ENCODE results near the gene CADPS.

The CADPS gene

GRCh38 chr3:62624185-62624584, 251.0 kb downstream of the CADPS start:
- DNase-seq = no peak

- DNase-seq = no peak
These were observed 252.6 kb downstream of the CADPS start for GRCh38 chr3:62622553-62623174.

GRCh38 chr3:62621925-62622324, 253.3 kb downstream of the CADPS start:
- DNase-seq = no peak

GRCh38 chr3:62621176-62621575, 254.0 kb downstream of the CADPS start:
- DNase-seq = no peak

GRCh38 chr3:62615258-62615849, 259.9 kb downstream of the CADPS start:
- no peak for DNase-seq

GRCh38 chr3:62614527-62614926, 260.7 kb downstream of the CADPS start:
- DNase-seq = no peak

- no peak for DNase-seq
These were observed 263.5 kb downstream of the CADPS start for GRCh38 chr3:62611541-62612240.

- DNase-seq = no peak
These were observed 267.8 kb downstream of the CADPS start for GRCh38 chr3:62607287-62608029.

GRCh38 chr3:62605413-62606068, 269.7 kb downstream of the CADPS start:
- no peak for DNase-seq

- DNase-seq = no peak
These were observed 270.4 kb downstream of the CADPS start for GRCh38 chr3:62604751-62605351.

GRCh38 chr3:62604298-62604697, 270.9 kb downstream of the CADPS start:
- no peak for DNase-seq

- DNase-seq = no peak
These were observed 272.2 kb downstream of the CADPS start for GRCh38 chr3:62602987-62603386.

- no peak for DNase-seq
These were observed 273.0 kb downstream of the CADPS start for GRCh38 chr3:62602129-62602770.

- no peak for DNase-seq
These were observed 273.8 kb downstream of the CADPS start for GRCh38 chr3:62601238-62602070.

GRCh38 chr3:62600033-62600432, 275.2 kb downstream of the CADPS start:
- no peak for DNase-seq

- no peak for DNase-seq
These were observed 277.7 kb downstream of the CADPS start for GRCh38 chr3:62597491-62597890.

GRCh38 chr3:62592408-62592807, 282.8 kb downstream of the CADPS start:
- DNase-seq = no peak

GRCh38 chr3:62589078-62589477, 286.1 kb downstream of the CADPS start:
- DNase-seq = no peak

- DNase-seq = no peak
These were observed 287.6 kb downstream of the CADPS start for GRCh38 chr3:62587579-62588031.

- DNase-seq = no peak
These were observed 288.0 kb downstream of the CADPS start for GRCh38 chr3:62587169-62587568.

- DNase-seq = no peak
These were observed 288.9 kb downstream of the CADPS start for GRCh38 chr3:62586356-62586755.

Data from stimulated activated CD4-positive, alpha-beta T cell treated with anti-CD3 and anti-CD28 coated beads, Interleukin-1b, Interleukin-23, amount 100 ng/mL, for 48 hours (primary cell).